GM12872 (cell line): ENCODE data around the gene ATP8A2.

Source experiments
- TF ChIP-seq, protein P1 (sequence below): IDR thresholded peaks from 3 replicates; pipeline ENCODE4 v1.5.1; 2011; ENCODE audit warnings: low read depth, mild to moderate bottlenecking, low read length, moderate library complexity; ENCODE audit not compliant: insufficient read depth

The ATP8A2 gene

DNA sequence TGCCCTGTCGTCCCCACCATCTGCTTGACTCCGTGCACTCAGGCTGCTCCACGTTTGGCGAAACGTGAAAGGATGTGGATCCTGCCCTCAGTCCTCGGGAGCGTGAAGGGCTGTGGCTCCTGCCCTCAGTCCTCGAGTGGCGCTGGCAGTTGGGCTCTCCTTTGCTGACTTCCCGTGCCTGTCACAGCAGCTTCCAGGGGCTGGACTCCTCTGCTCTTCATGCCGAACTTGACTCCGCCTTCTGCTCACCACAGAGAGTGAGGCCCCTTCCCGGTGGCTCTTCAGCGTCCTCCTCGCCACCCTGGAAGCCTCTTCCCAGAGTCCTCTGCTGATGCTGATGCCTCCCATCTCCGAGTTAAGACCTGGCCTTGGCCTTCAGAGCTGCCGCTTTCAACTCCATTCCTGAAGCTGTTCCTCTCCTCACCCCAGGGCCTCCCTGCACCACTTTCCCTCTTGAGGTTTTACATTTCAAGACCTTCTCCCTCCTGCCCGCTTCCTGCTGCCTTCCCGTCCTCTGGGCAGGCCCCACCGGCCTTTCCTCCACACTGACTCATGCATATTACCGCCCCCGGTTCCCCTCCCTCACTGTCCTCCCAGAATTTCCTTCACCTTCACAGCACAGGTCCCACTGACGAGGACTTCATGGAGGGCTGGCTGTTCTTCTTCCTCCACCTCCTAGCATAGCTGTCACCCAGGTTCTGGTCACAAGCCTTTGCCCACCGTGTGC, 568.4 kb downstream of the ATP8A2 start:
- TF ChIP-seq, protein P1, sequence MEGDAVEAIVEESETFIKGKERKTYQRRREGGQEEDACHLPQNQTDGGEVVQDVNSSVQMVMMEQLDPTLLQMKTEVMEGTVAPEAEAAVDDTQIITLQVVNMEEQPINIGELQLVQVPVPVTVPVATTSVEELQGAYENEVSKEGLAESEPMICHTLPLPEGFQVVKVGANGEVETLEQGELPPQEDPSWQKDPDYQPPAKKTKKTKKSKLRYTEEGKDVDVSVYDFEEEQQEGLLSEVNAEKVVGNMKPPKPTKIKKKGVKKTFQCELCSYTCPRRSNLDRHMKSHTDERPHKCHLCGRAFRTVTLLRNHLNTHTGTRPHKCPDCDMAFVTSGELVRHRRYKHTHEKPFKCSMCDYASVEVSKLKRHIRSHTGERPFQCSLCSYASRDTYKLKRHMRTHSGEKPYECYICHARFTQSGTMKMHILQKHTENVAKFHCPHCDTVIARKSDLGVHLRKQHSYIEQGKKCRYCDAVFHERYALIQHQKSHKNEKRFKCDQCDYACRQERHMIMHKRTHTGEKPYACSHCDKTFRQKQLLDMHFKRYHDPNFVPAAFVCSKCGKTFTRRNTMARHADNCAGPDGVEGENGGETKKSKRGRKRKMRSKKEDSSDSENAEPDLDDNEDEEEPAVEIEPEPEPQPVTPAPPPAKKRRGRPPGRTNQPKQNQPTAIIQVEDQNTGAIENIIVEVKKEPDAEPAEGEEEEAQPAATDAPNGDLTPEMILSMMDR = no peak

DNA sequence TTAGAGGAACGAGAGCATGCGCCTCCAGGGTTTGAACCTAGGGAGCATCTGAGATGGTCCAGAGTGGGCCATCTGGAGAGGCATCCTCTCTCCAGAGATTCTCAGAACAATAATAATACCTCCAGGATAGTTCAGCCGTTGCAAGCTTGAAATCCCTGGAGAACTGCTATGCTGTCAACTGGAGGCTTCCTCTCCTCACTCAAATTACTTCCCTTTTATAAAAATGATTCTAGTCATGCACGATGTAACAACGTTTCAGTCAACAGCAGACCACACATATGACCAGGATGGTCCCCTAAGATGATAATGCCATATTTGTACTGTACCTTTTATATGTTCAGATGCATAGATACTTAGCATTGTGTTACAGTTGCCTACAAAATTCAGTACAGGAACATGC, 571.3 kb downstream of the ATP8A2 start:
- TF ChIP-seq, protein P1 = no peak

DNA sequence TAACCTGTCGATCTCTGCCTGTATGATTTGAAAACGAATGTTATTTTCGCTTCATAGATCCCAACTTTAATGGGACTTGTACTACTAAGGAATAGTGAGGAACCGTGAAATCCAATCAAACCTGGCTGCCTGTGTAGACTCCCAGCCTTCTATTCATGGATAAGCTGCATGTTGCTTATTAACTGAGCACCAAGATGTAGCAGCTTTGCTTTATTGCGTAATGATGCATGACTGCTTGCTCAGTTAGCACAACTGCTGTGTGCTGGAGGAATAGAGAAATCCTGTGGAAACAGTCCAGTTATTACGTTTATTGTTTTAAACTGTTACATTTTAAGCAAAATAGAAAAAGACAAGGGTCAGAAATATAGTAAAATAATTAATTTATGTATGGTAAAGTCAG, 571.9 kb downstream of the ATP8A2 start:
- TF ChIP-seq, protein P1 = no peak

DNA sequence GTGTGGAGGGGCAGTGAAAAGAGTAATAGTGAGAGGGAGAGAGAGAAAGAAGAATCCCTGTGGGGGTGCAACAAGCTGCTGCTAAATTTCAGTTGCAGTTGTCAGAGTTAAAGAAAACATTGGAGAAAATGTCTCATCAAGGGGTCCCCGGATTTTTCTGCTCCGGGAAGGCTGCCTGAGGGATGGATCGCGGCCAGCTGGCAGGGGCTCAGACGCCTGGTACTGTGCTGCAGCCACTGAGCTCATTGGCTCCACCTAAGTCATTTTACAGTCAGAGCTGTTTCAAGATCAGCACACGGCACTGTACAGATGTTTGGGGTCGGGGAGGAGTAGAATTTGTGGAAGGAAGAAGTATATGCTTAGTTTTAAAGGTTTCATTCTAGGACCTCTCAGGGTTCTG, 573.8 kb downstream of the ATP8A2 start:
- TF ChIP-seq, protein P1 = no peak

DNA sequence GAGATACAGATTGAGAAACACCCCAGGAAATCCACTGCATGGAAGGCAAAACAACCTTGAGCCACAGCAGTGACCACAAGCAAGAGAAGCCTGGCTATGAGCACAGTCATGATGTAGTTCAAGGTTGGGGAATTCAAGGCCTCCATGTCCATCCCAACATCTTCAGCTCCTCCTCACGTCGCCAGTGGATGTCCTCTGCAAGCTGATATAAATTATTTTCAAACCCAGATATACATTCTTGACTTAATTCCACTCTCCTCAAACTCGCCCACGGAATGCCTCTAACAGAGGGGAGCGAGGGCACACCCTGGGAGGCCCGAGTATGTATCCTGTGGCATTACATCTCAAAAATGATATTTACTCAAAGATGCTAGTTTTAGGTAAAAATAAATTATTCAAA, 574.5 kb downstream of the ATP8A2 start:
- TF ChIP-seq, protein P1 = no peak

DNA sequence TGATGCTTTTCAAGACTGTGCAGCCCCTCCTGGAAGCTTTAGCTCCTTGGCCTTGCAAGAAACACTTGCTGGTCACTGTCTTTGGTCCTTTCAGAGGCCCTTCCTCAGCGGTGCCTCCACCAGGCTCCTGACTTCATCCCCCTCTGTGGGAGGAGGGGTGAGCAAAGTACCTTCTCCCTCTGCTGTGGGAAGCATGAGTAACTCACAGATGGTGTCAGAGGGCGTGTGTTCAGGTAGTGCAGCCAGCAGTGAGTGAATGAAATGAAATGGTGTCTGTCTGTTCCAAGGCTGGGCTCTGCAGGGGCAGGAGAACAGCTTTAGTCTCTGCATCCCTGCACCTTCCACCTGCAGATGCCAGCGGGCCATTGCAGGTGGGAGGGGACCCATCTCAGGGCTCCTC, 577.1 kb downstream of the ATP8A2 start:
- TF ChIP-seq, protein P1 = no peak

DNA sequence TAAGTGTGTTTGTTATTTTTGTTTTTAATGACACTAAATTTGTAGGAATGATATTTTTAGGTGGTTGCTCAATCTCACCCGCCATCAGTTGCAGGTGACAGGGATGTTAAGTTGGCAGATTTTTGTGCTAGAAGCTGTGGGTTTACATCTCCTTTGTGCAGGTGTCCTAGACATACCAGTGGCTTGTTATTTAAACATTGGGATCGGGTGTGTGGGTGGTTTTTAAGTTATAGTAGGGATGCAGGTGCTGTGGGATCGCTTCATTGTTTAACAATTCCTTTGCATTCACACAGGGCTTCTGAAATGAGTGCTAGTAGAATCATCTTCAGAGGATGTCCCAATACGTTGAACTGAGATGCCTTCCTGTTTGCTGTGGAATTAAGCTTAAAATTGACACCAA, 580.1 kb downstream of the ATP8A2 start:
- TF ChIP-seq, protein P1 = no peak
